OCI-M2 (cell line): ENCODE results near the gene SLC12A1.

Source experiments
- DNase-seq: peaks from one replicate; lab custom pipeline; 2025; ENCODE audit not compliant: unreplicated experiment; lab: John Stamatoyannopoulos, UW

The SLC12A1 gene

GRCh38 chr15:48242015-48242414, 35.9 kb downstream of the SLC12A1 start:
- no peak for DNase-seq

GRCh38 chr15:48242535-48242934, 36.4 kb downstream of the SLC12A1 start:
- DNase-seq, result no peak

- DNase-seq, result no peak
Measured at GRCh38 chr15:48244921-48245320, 38.8 kb downstream of the SLC12A1 start.

GRCh38 chr15:48248414-48248813, 42.3 kb downstream of the SLC12A1 start:
- no peak for DNase-seq

GRCh38 chr15:48250640-48251076, 44.6 kb downstream of the SLC12A1 start:
- no peak for DNase-seq

- no peak for DNase-seq
Measured at GRCh38 chr15:48253172-48253571, 47.1 kb downstream of the SLC12A1 start.

GRCh38 chr15:48265135-48265534, 59.0 kb downstream of the SLC12A1 start:
- no peak for DNase-seq

- DNase-seq, result no peak
Measured at GRCh38 chr15:48266024-48266689, 60.1 kb downstream of the SLC12A1 start.

GRCh38 chr15:48267766-48268165, 61.7 kb downstream of the SLC12A1 start:
- no peak for DNase-seq

GRCh38 chr15:48273049-48273448, 66.9 kb downstream of the SLC12A1 start:
- no peak for DNase-seq

- no peak for DNase-seq
Measured at GRCh38 chr15:48278666-48279065, 72.6 kb downstream of the SLC12A1 start.

GRCh38 chr15:48279608-48280007, 73.5 kb downstream of the SLC12A1 start:
- no peak for DNase-seq

GRCh38 chr15:48281674-48282073, 75.6 kb downstream of the SLC12A1 start:
- DNase-seq, result no peak

- DNase-seq, result no peak
Measured at GRCh38 chr15:48282216-48282615, 76.1 kb downstream of the SLC12A1 start.

- DNase-seq, result no peak
Measured at GRCh38 chr15:48283396-48284145, 77.5 kb downstream of the SLC12A1 start.

- DNase-seq, result no peak
Measured at GRCh38 chr15:48285329-48286214, 79.5 kb downstream of the SLC12A1 start.

- no peak for DNase-seq
Measured at GRCh38 chr15:48289628-48290027, 83.5 kb downstream of the SLC12A1 start.

- no peak for DNase-seq
Measured at GRCh38 chr15:48292458-48292857, 86.4 kb downstream of the SLC12A1 start.

- no peak for DNase-seq
Measured at GRCh38 chr15:48297668-48298067, 91.6 kb downstream of the SLC12A1 start.

- DNase-seq, result no peak
Measured at GRCh38 chr15:48298914-48299313, 92.8 kb downstream of the SLC12A1 start.

- DNase-seq, result no peak
Measured at GRCh38 chr15:48300038-48300437, 93.9 kb downstream of the SLC12A1 start.

GRCh38 chr15:48304398-48304797, 98.3 kb downstream of the SLC12A1 start:
- no peak for DNase-seq
